GM23248 (cell line): ENCODE measurements around the gene SASS6. TPM values are rescaled to one million over a fixed set of nuclear protein-coding genes. Genes with fewer than 3 reads are reported as not detected.
A peak's percentile ranks its signal among the peaks of the same experiment; 100 is the strongest.

Experiments
- DNase-seq: peaks from one replicate; pipeline ENCODE4 v3.0.0-alpha.2; 2015
- H2AFZ ChIP-seq: fragments of 200-600 bp; sonication (generic); 2 replicates; pipeline ENCODE4 v1.6.1; 2016; ENCODE audit warnings: antibody characterized with exemption
- H3F3A ChIP-seq: fragments of 200-600 bp; sonication (generic); 2 replicates; pipeline ENCODE4 v1.6.1; 2016; ENCODE audit warnings: mild to moderate bottlenecking, antibody characterized with exemption, mixed run types; ENCODE audit not compliant: insufficient read depth
- H3K27ac ChIP-seq: fragments of 200-600 bp; sonication (generic); 2 replicates; pipeline ENCODE4 v1.5.1; 2016; ENCODE audit warnings: mild to moderate bottlenecking
- H3K27me3 ChIP-seq: fragments of 200-600 bp; sonication (generic); replicated peaks from 2 replicates; pipeline ENCODE4 v1.6.1; 2016; ENCODE audit warnings: mild to moderate bottlenecking; ENCODE audit not compliant: insufficient read depth
- H3K36me3 ChIP-seq: fragments of 200-600 bp; sonication (generic); 2 replicates; pipeline ENCODE4 v1.6.1; 2016; ENCODE audit warnings: low read depth, mild to moderate bottlenecking
- H3K4me1 ChIP-seq: fragments of 200-600 bp; sonication (generic); 2 replicates; pipeline ENCODE4 v1.6.1; 2016; ENCODE audit warnings: mild to moderate bottlenecking; ENCODE audit not compliant: insufficient read depth
- H3K4me2 ChIP-seq: fragments of 200-600 bp; sonication (generic); one replicate; pipeline ENCODE4 v1.6.1; 2016; ENCODE audit warnings: mild to moderate bottlenecking; ENCODE audit not compliant: unreplicated experiment
- H3K4me3 ChIP-seq: fragments of 200-600 bp; sonication (generic); 2 replicates; pipeline ENCODE4 v1.5.1; 2016; ENCODE audit warnings: mild to moderate bottlenecking
- H3K79me2 ChIP-seq: fragments of 200-600 bp; sonication (generic); 2 replicates; pipeline ENCODE4 v1.6.1; 2016; ENCODE audit warnings: mild to moderate bottlenecking; ENCODE audit not compliant: insufficient read depth
- H3K9ac ChIP-seq: fragments of 200-600 bp; sonication (generic); 2 replicates; pipeline ENCODE4 v1.6.1; 2016; ENCODE audit warnings: mild to moderate bottlenecking
- H3K9me2 ChIP-seq: fragments of 200-600 bp; sonication (generic); 2 replicates; pipeline ENCODE4 v1.6.1; 2016; ENCODE audit warnings: mixed run types, mild to moderate bottlenecking, moderate library complexity; ENCODE audit not compliant: insufficient read depth
- H3K9me3 ChIP-seq: fragments of 200-600 bp; sonication (generic); one replicate; pipeline ENCODE4 v1.6.1; 2017; ENCODE audit warnings: low read depth
- H4K20me1 ChIP-seq: fragments of 200-600 bp; sonication (generic); 2 replicates; pipeline ENCODE4 v1.6.0; 2016; ENCODE audit not compliant: insufficient read depth
- EZH2 ChIP-seq: fragments of 200-600 bp; sonication (generic); IDR thresholded peaks from 2 replicates; pipeline ENCODE4 v1.6.1; 2018; ENCODE audit warnings: antibody characterized with exemption, mild to moderate bottlenecking; ENCODE audit not compliant: insufficient read depth, poor library complexity, severe bottlenecking
- EZH2phosphoT487 ChIP-seq: fragments of 200-600 bp; sonication (generic); IDR thresholded peaks from 2 replicates; pipeline ENCODE4 v1.6.1; 2018; ENCODE audit warnings: antibody characterized with exemption, moderate library complexity, mild to moderate bottlenecking, low read depth; ENCODE audit not compliant: insufficient read depth
- WGBS, 2 experiments: methylation state at CpG; one replicate each; pipeline ENCODE4 v1.1.6; 2015 to 2017; ENCODE audit warnings: low lambda C conversion rate in 2 of 2, low coverage in 1 of 2; ENCODE audit errors: missing lambda C conversion rate in 2 of 2; 5-methylcytosine and 5-hydroxymethylcytosine counted together
- in situ Hi-C: fragments of 300-500 bp; cut with MboI; formaldehyde crosslinking; loops from 2 replicates; pipeline ENCODE4 v1.15.0; 2020
- polyA plus RNA-seq: library from polyadenylated mRNA; unstranded; fragments of >200 nt; fragmentation: Nextera tagmentation; extraction: Ambion mirVana; gene quantifications from 2 replicates; pipeline ENCODE4 v1.2.1, GENCODE V29; 2016
- total RNA-seq: library from RNA; depleted of rRNA; stranded (reverse); fragments of >200 nt; shearing (Covaris generic); gene quantifications from 2 replicates; pipeline ENCODE4 v1.2.3, GENCODE V29; 2014

SASS6 gene
- total and polyA plus RNA-seq, 2 experiments from 2014 or later: 2.3 to 2.4 TPM

GRCh38 chr1:100038660-100039287 lies 94.0 kb downstream of the SASS6 start:
- peaks cover 23% of the 10 kb centered on the region for H3F3A ChIP-seq
- TF ChIP-seq EZH2: no peak
- TF ChIP-seq EZH2phosphoT487: no peak
- H3K4me3 ChIP-seq: peak overlapping the region; percentile 93
- peak overlapping the region; percentile 93 for H3K9ac ChIP-seq
- no peaks in the 10 kb centered on the region for H3K9me2 ChIP-seq
- DNase-seq: peak; percentile 80
- in situ Hi-C loops: no loop called here
- H4K20me1 ChIP-seq: 0 out of 2 replicates have a peak, but pooled peaks cover 5% of the 10 kb centered on the region
- H3K4me1 ChIP-seq: peaks cover 22% of the 10 kb centered on the region
- peak overlapping the region; percentile 91 for H2AFZ ChIP-seq
- H3K27me3 ChIP-seq: no peaks in the 10 kb centered on the region
- H3K36me3 ChIP-seq: no peaks in the 10 kb centered on the region
- WGBS, 2 experiments: 1% methylated on average over 37 of the region's 37 CpGs
- peak overlapping the region; percentile 99 for H3K4me2 ChIP-seq
- peaks cover 53% of the 10 kb centered on the region for H3K79me2 ChIP-seq
- peak overlapping the region; percentile 87 for H3K27ac ChIP-seq
- no peaks in the 10 kb centered on the region for H3K9me3 ChIP-seq

- in situ Hi-C loops: no loop called here
- 0 to 1% methylated on average over 33 to 74 of the region's 87 CpGs for WGBS, 2 experiments
- peaks cover 22% of the 10 kb centered on the region for H3K4me1 ChIP-seq
- no peaks in the 10 kb centered on the region for H3K9me3 ChIP-seq
- peak overlapping the region; percentile 99 for H3K4me2 ChIP-seq
- no peaks in the 10 kb centered on the region for H3K9me2 ChIP-seq
- no peaks in the 10 kb centered on the region for H3K36me3 ChIP-seq
- H3K27me3 ChIP-seq: no peaks in the 10 kb centered on the region
- H3K27ac ChIP-seq: peak overlapping the region; percentile 87
- H3K9ac ChIP-seq: peak overlapping the region; percentile 93
- 0 out of 2 replicates have a peak, but pooled peaks cover 5% of the 10 kb centered on the region for H4K20me1 ChIP-seq
- peak; percentile 98 for DNase-seq
- H3K79me2 ChIP-seq: peaks cover 46% of the 10 kb centered on the region
- H2AFZ ChIP-seq: peak overlapping the region; percentile 91
- H3K4me3 ChIP-seq: peak overlapping the region; percentile 93
- TF ChIP-seq EZH2 (no peak), EZH2phosphoT487 (no peak)
- H3F3A ChIP-seq: peaks cover 23% of the 10 kb centered on the region
These were observed 94.6 kb downstream of the SASS6 start for GRCh38 chr1:100037927-100038659.

GRCh38 chr1:100037656-100037926 lies 95.1 kb downstream of the SASS6 start:
- H3K4me1 ChIP-seq: peaks cover 22% of the 10 kb centered on the region
- DNase-seq: no peak
- in situ Hi-C loops: no loop called here
- peaks cover 41% of the 10 kb centered on the region for H3K79me2 ChIP-seq
- H3K36me3 ChIP-seq: no peaks in the 10 kb centered on the region
- no peaks in the 10 kb centered on the region for H3K9me2 ChIP-seq
- H3K9me3 ChIP-seq: no peaks in the 10 kb centered on the region
- TF ChIP-seq EZH2phosphoT487 (no peak), EZH2 (no peak)
- peak overlapping the region; percentile 91 for H2AFZ ChIP-seq
- peak overlapping the region; percentile 87 for H3K27ac ChIP-seq
- peak overlapping the region; percentile 93 for H3K9ac ChIP-seq
- H3K4me3 ChIP-seq: peak overlapping the region; percentile 93
- H3K27me3 ChIP-seq: no peaks in the 10 kb centered on the region
- H4K20me1 ChIP-seq: 0 out of 2 replicates have a peak, but pooled peaks cover 5% of the 10 kb centered on the region
- H3F3A ChIP-seq: peaks cover 23% of the 10 kb centered on the region
- 0 to 1% methylated on average over 8 of the region's 8 CpGs for WGBS, 2 experiments
- H3K4me2 ChIP-seq: peak overlapping the region; percentile 92

- Histone ChIP-seq H3K27ac (peak overlapping the region; percentile 87), H3K4me2 (peak overlapping the region; percentile 92), H2AFZ (peak overlapping the region; percentile 91), H3K36me3 (no peaks in the 10 kb centered on the region), H3K9me3 (no peaks in the 10 kb centered on the region), H3K27me3 (no peaks in the 10 kb centered on the region), H4K20me1 (0 out of 2 replicates have a peak, but pooled peaks cover 5% of the 10 kb centered on the region), H3K79me2 (peaks cover 35% of the 10 kb centered on the region), H3K9ac (peak overlapping the region; percentile 93), H3K4me3 (peak overlapping the region; percentile 93), H3K4me1 (peaks cover 22% of the 10 kb centered on the region), H3F3A (peaks cover 23% of the 10 kb centered on the region), H3K9me2 (no peaks in the 10 kb centered on the region)
- in situ Hi-C loops: no loop called here
- DNase-seq: peak; percentile 62
- TF ChIP-seq EZH2phosphoT487 (no peak), EZH2 (no peak)
- 14 to 19% methylated on average over 11 of the region's 11 CpGs for WGBS, 2 experiments
These were observed 95.7 kb downstream of the SASS6 start for GRCh38 chr1:100036718-100037655.
